ENCODE results near the gene GGTLC3. TPM values are rescaled to one million over a fixed set of nuclear protein-coding genes. Genes with fewer than 3 reads are reported as not detected.

The GGTLC3 gene
- not detected in 2 replicates for total RNA-seq

GRCh38 chr22:18518061-18518460 is at the start of gene GGTLC3:
Gene GGTLC3 (minus strand): TSS chr22:18518161. CDS start chr22:18517897, 264 bp downstream.

GRCh38 chr22:18527752-18528596 is 10.0 kb upstream of the GGTLC3 start, which contains the start of gene TMEM191B:
Gene TMEM191B (plus strand): TSS chr22:18527802. CDS start chr22:18527981, 179 bp downstream.

Other genes with a start within 250 kb of the GGTLC3 start
- 0.12 and 3.2 TPM in 2 replicates for gene TMEM191B, start 9.6 kb upstream of the GGTLC3 start, total RNA-seq
- 0.37 and 0.66 TPM in 2 replicates for gene RIMBP3, start 93.8 kb upstream of the GGTLC3 start, total RNA-seq